RWPE2 (cell line): ENCODE results near the gene PPM1E.

Source experiments
- ATAC-seq: fragments of 200-7000 bp; cut with Tn5 transposase; 3 replicates; pipeline ENCODE4 v1.9.1; 2021; ENCODE audit warnings: low read depth
- DNase-seq: peaks from one replicate; pipeline ENCODE4 v3.0.0-alpha.2; 2020; ENCODE audit warnings: low spot score
- H3K27ac ChIP-seq: fragments of 450-650 bp; 2 replicates; pipeline ENCODE4 v1.5.1; 2017; ENCODE audit warnings: mild to moderate bottlenecking; ENCODE audit not compliant: poor library complexity, severe bottlenecking
- H3K27me3 ChIP-seq: fragments of 250-450 bp; sonication (Bioruptor Pico); 2 replicates; pipeline ENCODE4 v1.5.1; 2021; ENCODE audit warnings: mild to moderate bottlenecking, moderate library complexity; ENCODE audit not compliant: insufficient read depth, poor library complexity, severe bottlenecking
- H3K36me3 ChIP-seq: fragments of 250-450 bp; sonication (Bioruptor Pico); 2 replicates; pipeline ENCODE4 v1.5.1; 2020; ENCODE audit warnings: low read depth, mild to moderate bottlenecking, moderate library complexity
- H3K4me1 ChIP-seq: fragments of 250-450 bp; sonication (Bioruptor Pico); 2 replicates; pipeline ENCODE4 v1.5.1; 2021; ENCODE audit warnings: mild to moderate bottlenecking, moderate library complexity; ENCODE audit not compliant: insufficient read depth, poor library complexity, severe bottlenecking
- H3K4me3 ChIP-seq: fragments of 250-450 bp; sonication (Bioruptor Pico); 2 replicates; pipeline ENCODE4 v1.5.1; 2021; ENCODE audit warnings: mild to moderate bottlenecking, moderate library complexity; ENCODE audit not compliant: severe bottlenecking
- H3K9me3 ChIP-seq: fragments of 250-450 bp; sonication (Bioruptor Pico); 2 replicates; pipeline ENCODE4 v1.5.1; 2021; ENCODE audit warnings: mild to moderate bottlenecking, moderate library complexity; ENCODE audit not compliant: severe bottlenecking
- CTCF ChIP-seq: fragments of 450-650 bp; IDR thresholded peaks from one replicate; pipeline ENCODE4 v1.5.1; 2017; ENCODE audit warnings: mild to moderate bottlenecking, moderate library complexity; ENCODE audit not compliant: poor library complexity, severe bottlenecking

The PPM1E gene

GRCh38 chr17:59003860-59004259 lies 248.2 kb downstream of the PPM1E start:
- DNase-seq (no peak), ATAC-seq (no peak)
- no peaks in the 10 kb centered on the region for H3K9me3 ChIP-seq
- H3K4me1 ChIP-seq = no peaks in the 10 kb centered on the region
- no peak for TF ChIP-seq CTCF
- H3K27ac ChIP-seq = no peak overlapping the region
- peaks cover 64% of the 10 kb centered on the region for H3K36me3 ChIP-seq
- no peaks in the 10 kb centered on the region for H3K27me3 ChIP-seq
- no peak overlapping the region for H3K4me3 ChIP-seq

- no peaks in the 10 kb centered on the region for H3K4me1 ChIP-seq
- peak; percentile 95 for TF ChIP-seq CTCF
- H3K27ac ChIP-seq = no peak overlapping the region
- no peaks in the 10 kb centered on the region for H3K27me3 ChIP-seq
- ATAC-seq (peak; percentile 57; the same call in 2 of the 3 replicates), DNase-seq (no peak)
- no peaks in the 10 kb centered on the region for H3K9me3 ChIP-seq
- H3K36me3 ChIP-seq = peaks cover 59% of the 10 kb centered on the region
- no peak overlapping the region for H3K4me3 ChIP-seq
These were observed 248.9 kb downstream of the PPM1E start for GRCh38 chr17:59004338-59005111.

- DNase-seq (no peak), ATAC-seq (no peak)
- H3K9me3 ChIP-seq = no peaks in the 10 kb centered on the region
- peaks cover 55% of the 10 kb centered on the region for H3K36me3 ChIP-seq
- H3K27ac ChIP-seq = no peak overlapping the region
- H3K4me1 ChIP-seq = no peaks in the 10 kb centered on the region
- TF ChIP-seq CTCF = no peak
- H3K27me3 ChIP-seq = no peaks in the 10 kb centered on the region
- H3K4me3 ChIP-seq = no peak overlapping the region
These were observed 252.3 kb downstream of the PPM1E start for GRCh38 chr17:59007995-59008394.

GRCh38 chr17:59008737-59009136 lies 253.1 kb downstream of the PPM1E start:
- ATAC-seq (no peak), DNase-seq (no peak)
- H3K4me1 ChIP-seq = no peaks in the 10 kb centered on the region
- H3K27ac ChIP-seq = no peak overlapping the region
- no peak overlapping the region for H3K4me3 ChIP-seq
- peaks cover 59% of the 10 kb centered on the region for H3K36me3 ChIP-seq
- TF ChIP-seq CTCF = no peak
- H3K27me3 ChIP-seq = no peaks in the 10 kb centered on the region
- H3K9me3 ChIP-seq = no peaks in the 10 kb centered on the region

GRCh38 chr17:59010026-59010425 lies 254.4 kb downstream of the PPM1E start:
- Histone ChIP-seq H3K27me3 (no peaks in the 10 kb centered on the region), H3K9me3 (no peaks in the 10 kb centered on the region), H3K36me3 (peaks cover 53% of the 10 kb centered on the region), H3K4me3 (no peak overlapping the region), H3K4me1 (no peaks in the 10 kb centered on the region), H3K27ac (no peak overlapping the region)
- DNase-seq = no peak
- ATAC-seq = no peak
- no peak for TF ChIP-seq CTCF
